ENCODE results near the gene MC1R.
"Not testable (repeated sequence)": the region's sequence is repeated elsewhere in the genome, so short reads cannot be mapped to it uniquely, and the experiment has no call there.

The MC1R gene

DNA sequence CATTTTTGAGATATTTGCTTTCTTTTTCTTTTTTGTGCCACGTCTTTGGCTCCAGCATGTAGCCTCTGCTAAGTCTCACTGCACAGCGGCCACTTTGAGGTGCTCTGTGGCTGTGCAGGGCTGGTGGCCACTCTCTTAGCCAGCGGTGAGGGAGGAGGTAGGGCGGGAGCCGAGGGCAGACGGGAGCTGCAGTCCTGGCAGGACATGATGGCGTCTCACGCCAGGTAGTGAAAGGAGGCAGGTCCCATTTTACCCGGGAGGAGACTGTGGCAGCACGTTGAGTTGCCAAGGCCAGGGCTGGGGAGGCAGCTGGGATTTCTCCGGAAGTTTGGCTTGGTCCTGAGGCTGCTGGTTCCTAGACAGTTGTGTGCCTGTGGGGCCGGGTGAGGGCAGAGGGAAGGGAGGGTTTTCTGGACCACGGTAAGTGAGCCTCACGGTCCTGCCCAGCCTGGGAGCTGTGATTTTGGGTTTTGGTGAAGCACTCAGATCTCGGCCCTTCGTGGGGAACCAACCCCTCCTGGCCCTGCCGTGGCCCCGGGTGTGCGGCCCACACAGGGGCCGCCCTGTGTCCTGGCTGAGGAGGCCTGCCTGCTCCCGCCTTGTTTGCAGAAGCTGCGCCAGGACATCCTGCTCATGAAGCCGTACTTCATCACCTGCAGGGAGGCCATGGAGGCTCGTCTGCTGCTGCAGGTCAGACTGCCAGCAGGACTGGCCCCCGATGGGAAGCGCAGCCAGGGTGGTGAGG, 44.3 kb downstream of the MC1R start:
- no peaks in the 10 kb centered on the region for H3K4me1 ChIP-seq (ENCODE audit: insufficient read depth, low read length)
- H3K9me3 ChIP-seq (ENCODE audit: control insufficient read depth, insufficient read depth, low read length): no peaks in the 10 kb centered on the region
- H3K9ac ChIP-seq (ENCODE audit: low read depth, low read length): no peak overlapping the region
- peaks cover under 1% of the 10 kb centered on the region for H3K36me3 ChIP-seq (ENCODE audit: insufficient read depth, low read length)

DNA sequence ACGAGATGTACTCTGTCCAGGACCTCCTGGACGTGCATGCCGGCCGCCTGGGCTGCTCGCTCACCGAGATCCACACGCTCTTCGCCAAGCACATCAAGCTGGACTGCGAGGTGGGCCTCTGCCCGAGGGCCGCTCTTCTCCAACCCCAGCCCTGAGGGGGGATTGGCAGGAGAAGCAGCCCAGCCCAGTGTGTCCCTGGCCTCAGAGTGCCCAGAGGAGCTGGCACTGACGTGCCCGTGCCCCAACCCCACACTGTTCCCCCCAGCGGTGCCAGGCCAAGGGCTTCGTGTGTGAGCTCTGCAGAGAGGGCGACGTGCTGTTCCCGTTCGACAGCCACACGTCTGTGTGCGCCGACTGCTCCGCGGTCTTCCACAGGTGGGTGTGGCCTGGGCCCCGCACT, 45.5 kb downstream of the MC1R start:
- Histone ChIP-seq H3K36me3 (ENCODE audit: insufficient read depth, low read length) (no peaks in the 10 kb centered on the region; the same call in 1 of the 2 replicates), H3K9me3 (ENCODE audit: control insufficient read depth, insufficient read depth, low read length) (no peaks in the 10 kb centered on the region), H3K4me1 (ENCODE audit: insufficient read depth, low read length) (no peaks in the 10 kb centered on the region), H3K9ac (ENCODE audit: low read depth, low read length) (no peak overlapping the region)

DNA sequence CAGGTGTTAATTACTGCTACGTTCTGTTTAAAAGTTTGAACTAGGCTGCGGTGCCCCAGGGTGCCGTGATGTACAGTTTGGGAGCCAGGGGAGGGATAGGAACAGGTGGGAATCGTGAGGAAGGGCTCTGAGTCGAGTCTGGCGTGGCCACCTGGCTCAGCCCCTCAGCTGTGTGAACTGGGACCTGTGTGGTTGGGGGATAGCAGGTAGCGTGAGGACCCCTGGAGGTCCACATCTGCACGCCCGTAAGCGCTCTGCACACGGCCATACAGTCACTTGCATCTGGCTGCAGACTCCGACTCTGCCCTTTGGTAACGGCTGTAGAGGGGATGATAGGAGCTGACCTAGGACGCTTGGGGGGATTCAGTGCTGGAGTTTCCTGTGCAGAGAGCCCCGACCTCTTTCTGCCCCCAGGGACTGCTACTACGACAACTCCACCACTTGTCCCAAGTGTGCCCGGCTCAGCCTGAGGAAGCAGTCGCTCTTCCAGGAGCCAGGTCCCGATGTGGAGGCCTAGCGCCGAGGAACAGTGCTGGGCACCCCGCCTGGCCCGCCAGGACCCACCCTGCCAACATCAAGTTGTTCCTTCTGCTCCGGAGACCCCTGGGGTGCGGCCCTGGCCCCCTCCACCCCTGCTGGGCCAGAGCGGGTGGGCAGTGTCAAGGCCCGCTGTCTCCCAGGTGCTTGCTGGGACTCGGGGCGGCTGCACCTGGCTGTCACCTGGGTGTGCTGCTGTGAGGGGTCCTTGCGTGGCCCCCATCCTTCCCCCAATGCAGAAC, 47.0 kb downstream of the MC1R start:
- H3K9ac ChIP-seq (ENCODE audit: low read depth, low read length): no peak overlapping the region
- H3K36me3 ChIP-seq (ENCODE audit: insufficient read depth, low read length): no peaks in the 10 kb centered on the region; the same call in 1 of the 2 replicates
- no peaks in the 10 kb centered on the region for H3K9me3 ChIP-seq (ENCODE audit: control insufficient read depth, insufficient read depth, low read length)
- H3K4me1 ChIP-seq (ENCODE audit: insufficient read depth, low read length): no peaks in the 10 kb centered on the region

DNA sequence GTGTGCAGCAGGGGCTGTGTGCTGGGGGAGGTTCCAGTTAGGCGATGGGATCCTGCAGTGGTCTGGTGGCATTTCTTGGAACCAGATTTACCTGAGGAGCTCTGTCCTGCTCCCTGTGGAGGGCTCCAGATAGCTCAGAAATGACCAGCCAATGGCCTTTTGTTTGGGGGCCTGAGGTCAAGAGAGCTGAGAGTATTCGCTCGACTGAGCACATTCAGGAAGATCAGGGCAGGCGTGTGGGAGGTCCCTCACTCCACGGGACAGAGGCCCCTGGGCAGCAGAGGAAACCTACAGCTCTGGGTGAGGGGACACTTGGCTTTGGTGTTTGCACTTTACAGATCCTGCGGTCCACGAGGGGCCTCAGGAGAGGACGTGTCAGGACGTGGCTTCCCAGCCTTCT, 48.1 kb downstream of the MC1R start:
- H3K9ac ChIP-seq (ENCODE audit: low read depth, low read length): no peak overlapping the region

DNA sequence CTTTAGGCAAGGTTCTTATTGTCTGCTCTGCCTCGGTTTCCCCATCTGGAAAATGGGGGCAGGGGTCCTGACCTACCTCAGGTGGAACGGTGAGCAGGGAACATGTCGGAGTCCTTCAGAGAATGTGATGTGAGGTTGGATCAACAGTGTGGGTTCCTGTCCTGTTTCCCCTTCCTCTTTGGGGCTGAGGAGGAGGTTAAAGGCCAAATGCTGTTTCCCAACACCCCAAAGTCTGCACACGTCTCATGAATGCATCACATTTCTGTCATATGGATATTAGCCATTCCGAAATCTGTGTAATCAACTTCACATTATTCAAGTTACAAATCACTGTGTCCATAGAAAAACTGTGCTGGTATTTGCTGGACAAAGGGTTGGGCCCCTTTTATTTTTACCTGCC, 48.8 kb downstream of the MC1R start:
- H3K9ac ChIP-seq (ENCODE audit: low read depth, low read length); H3K9me3 ChIP-seq (ENCODE audit: control insufficient read depth, insufficient read depth, low read length); H3K36me3 ChIP-seq (ENCODE audit: insufficient read depth, low read length); H3K4me1 ChIP-seq (ENCODE audit: insufficient read depth, low read length): not testable (repeated sequence)

More for the DNA sequence above, 48.1 kb downstream of the MC1R start:
- Histone ChIP-seq H3K4me1 (ENCODE audit: insufficient read depth, low read length) (no peaks in the 10 kb centered on the region), H3K9me3 (ENCODE audit: control insufficient read depth, insufficient read depth, low read length) (no peaks in the 10 kb centered on the region), H3K36me3 (ENCODE audit: insufficient read depth, low read length) (no peaks in the 10 kb centered on the region)

GRCh38 chr16:89968074-89968473, 49.4 kb downstream of the MC1R start:
- H3K4me1 ChIP-seq (ENCODE audit: insufficient read depth, low read length); H3K36me3 ChIP-seq (ENCODE audit: insufficient read depth, low read length); H3K9ac ChIP-seq (ENCODE audit: low read depth, low read length); H3K9me3 ChIP-seq (ENCODE audit: control insufficient read depth, insufficient read depth, low read length): not testable (repeated sequence)

DNA sequence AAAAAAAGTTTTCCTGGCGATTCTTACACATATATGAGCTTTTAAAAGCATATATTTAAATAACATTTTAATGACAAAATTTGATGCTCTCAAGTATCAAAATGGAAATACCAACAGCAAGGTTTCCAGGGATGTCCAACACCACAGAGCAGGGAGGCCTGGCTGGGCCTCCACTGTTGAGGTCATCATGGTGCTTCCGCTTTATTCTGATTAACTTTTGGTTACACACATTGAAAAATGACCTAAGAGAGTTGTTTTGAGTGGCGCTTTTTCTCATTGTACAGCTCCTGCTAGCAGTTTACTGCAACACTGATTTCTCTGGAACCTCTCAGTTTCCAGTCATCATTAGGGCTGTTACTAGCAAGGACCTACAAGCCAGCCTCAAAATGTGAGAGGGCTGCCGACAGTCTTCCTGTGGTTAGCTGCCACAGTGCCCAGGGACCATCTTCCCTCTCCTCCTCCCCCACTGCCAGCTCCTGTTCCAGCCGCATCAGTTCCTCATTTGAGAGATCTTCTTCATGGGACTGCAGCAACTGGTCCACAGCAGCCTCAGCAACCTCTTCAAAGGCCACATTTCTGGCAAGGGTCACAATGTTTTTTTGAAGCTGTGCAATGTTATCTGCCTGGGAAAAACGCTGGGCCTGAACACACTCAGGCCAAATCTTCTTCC, 51.2 kb downstream of the MC1R start:
- Histone ChIP-seq H3K36me3 (ENCODE audit: insufficient read depth, low read length) (no peaks in the 10 kb centered on the region), H3K9ac (ENCODE audit: low read depth, low read length) (no peak overlapping the region), H3K9me3 (ENCODE audit: control insufficient read depth, insufficient read depth, low read length) (no peaks in the 10 kb centered on the region), H3K4me1 (ENCODE audit: insufficient read depth, low read length) (peaks cover 4% of the 10 kb centered on the region; the same call in 1 of the 2 replicates)
